Measurements from ENCODE around the gene WNT6.

Gene WNT6

GRCh38 chr2:218824004-218824403, 35.6 kb upstream of the WNT6 start:
- Mint-ChIP-seq H3K27ac (no peak overlapping the region), H3K4me1 (peaks cover 12% of the 10 kb centered on the region), H3K36me3 (ENCODE audit: low read depth) (peaks cover 4% of the 10 kb centered on the region), H3K4me3 (no peak overlapping the region), H3K9me3 (no peaks in the 10 kb centered on the region), H3K27me3 (ENCODE audit: low read depth) (peaks cover 19% of the 10 kb centered on the region)
- TF ChIP-seq, protein P1, sequence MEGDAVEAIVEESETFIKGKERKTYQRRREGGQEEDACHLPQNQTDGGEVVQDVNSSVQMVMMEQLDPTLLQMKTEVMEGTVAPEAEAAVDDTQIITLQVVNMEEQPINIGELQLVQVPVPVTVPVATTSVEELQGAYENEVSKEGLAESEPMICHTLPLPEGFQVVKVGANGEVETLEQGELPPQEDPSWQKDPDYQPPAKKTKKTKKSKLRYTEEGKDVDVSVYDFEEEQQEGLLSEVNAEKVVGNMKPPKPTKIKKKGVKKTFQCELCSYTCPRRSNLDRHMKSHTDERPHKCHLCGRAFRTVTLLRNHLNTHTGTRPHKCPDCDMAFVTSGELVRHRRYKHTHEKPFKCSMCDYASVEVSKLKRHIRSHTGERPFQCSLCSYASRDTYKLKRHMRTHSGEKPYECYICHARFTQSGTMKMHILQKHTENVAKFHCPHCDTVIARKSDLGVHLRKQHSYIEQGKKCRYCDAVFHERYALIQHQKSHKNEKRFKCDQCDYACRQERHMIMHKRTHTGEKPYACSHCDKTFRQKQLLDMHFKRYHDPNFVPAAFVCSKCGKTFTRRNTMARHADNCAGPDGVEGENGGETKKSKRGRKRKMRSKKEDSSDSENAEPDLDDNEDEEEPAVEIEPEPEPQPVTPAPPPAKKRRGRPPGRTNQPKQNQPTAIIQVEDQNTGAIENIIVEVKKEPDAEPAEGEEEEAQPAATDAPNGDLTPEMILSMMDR (IDR thresholded peaks at IDR 0.05; ENCODE audit: unreplicated experiment in 3 of 3): no peak

DNA sequence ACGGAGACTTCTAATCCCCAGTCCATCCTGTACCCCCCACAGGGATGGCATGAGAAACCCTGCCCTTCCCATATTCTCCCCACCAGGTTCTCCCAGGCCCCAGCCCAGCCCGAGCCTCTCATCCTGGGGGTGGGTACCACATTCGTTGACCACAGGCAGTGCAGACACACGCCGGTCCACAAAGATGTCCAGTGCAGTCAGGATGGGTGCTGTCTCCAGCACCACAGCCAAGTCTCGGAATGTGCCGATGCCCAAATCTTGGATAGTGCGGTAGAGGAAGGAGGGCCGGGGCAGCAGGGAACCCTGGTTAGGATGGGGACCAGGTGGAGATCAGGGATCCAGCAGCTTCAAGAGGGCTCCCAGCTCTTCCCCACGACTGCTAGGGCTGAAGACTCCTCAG, 32.8 kb upstream of the WNT6 start:
- Mint-ChIP-seq H3K4me3 (no peak overlapping the region), H3K36me3 (ENCODE audit: low read depth) (no peaks in the 10 kb centered on the region), H3K9me3 (no peaks in the 10 kb centered on the region), H3K27ac (no peak overlapping the region), H3K4me1 (peaks cover 19% of the 10 kb centered on the region), H3K27me3 (ENCODE audit: low read depth) (peaks cover 23% of the 10 kb centered on the region)
- TF ChIP-seq, protein P1 (IDR thresholded peaks at IDR 0.05; ENCODE audit: unreplicated experiment in 3 of 3): no peak

GRCh38 chr2:218827701-218828476, 31.7 kb upstream of the WNT6 start:
- Mint-ChIP-seq H3K4me3 (no peak overlapping the region), H3K9me3 (no peaks in the 10 kb centered on the region), H3K27ac (no peak overlapping the region), H3K4me1 (peaks cover 20% of the 10 kb centered on the region), H3K36me3 (ENCODE audit: low read depth) (no peaks in the 10 kb centered on the region), H3K27me3 (ENCODE audit: low read depth) (peaks cover 34% of the 10 kb centered on the region)
- TF ChIP-seq, protein P1 (IDR thresholded peaks at IDR 0.05; ENCODE audit: unreplicated experiment in 3 of 3): no peak

DNA sequence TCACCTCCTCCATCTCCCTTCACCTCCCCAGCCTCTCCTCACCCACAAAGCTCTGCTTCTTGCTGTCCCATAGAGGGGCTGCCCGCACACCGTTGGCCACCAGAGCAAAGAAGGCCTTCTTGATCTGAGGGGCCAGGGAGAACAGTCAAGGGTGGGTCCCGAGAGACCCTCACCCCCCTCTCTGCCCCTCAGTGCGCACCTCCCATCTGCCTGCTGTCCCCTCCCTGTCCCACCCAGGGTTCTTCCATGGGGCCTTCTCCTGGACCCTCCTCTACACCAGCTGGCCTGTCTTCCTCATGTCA, 31.2 kb upstream of the WNT6 start:
- H3K9me3 Mint-ChIP-seq: no peaks in the 10 kb centered on the region
- TF ChIP-seq, protein P1 (IDR thresholded peaks at IDR 0.05; ENCODE audit: unreplicated experiment in 3 of 3): no peak
- peaks cover 36% of the 10 kb centered on the region for H3K27me3 Mint-ChIP-seq (ENCODE audit: low read depth)
- H3K4me3 Mint-ChIP-seq: no peak overlapping the region
- peaks cover 24% of the 10 kb centered on the region for H3K4me1 Mint-ChIP-seq
- H3K27ac Mint-ChIP-seq: no peak overlapping the region
- no peaks in the 10 kb centered on the region for H3K36me3 Mint-ChIP-seq (ENCODE audit: low read depth)

DNA sequence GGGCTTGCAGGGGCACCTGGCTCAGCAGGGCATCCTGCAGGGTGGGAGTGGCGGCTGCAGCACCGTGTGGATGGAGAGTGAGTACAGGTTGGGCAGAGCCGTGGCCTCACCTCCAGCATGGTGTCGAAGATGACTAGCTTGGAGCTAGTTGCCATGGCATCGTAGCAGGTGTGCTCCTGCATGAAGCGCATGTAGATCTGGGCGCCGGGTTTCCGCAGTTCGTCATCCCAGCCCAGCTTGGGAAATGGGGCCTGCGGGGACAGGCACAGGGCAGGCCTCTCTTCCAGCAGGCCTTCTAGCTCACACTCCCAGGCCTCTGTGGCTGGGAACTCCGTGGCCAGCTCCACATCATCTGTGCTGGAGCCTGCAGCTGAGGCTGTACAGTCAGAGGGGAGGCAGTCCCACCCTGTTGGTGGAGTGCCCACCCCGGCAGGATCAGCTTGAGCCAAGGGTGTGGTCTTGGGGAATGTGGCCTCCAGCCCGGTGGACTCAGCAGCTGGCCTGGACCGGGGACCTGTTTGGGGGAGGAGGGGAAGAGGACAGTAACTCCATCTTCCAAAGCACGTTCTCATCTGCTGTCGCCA, 29.6 kb upstream of the WNT6 start:
- Mint-ChIP-seq H3K4me3 (no peak overlapping the region), H3K4me1 (peaks cover 31% of the 10 kb centered on the region), H3K9me3 (no peaks in the 10 kb centered on the region), H3K36me3 (ENCODE audit: low read depth) (no peaks in the 10 kb centered on the region), H3K27me3 (ENCODE audit: low read depth) (peaks cover 39% of the 10 kb centered on the region), H3K27ac (no peak overlapping the region)
- TF ChIP-seq, protein P1 (IDR thresholded peaks at IDR 0.05; ENCODE audit: unreplicated experiment in 3 of 3): no peak
